C4-2B (cell line): ENCODE measurements around the gene PDE5A.

Source experiments
- H3K27ac ChIP-seq: fragments of 450-650 bp; 2 replicates; pipeline ENCODE4 v1.5.1; 2017
- ZFX ChIP-seq: fragments of 450-650 bp; IDR thresholded peaks from 2 replicates; pipeline ENCODE4 v1.6.1; 2017
- TF ChIP-seq, protein P1 (sequence below): fragments of 450-650 bp; conservative IDR thresholded peaks from 2 replicates; pipeline ENCODE4 v1.5.1; 2017; ENCODE audit warnings: mild to moderate bottlenecking

The PDE5A gene

DNA sequence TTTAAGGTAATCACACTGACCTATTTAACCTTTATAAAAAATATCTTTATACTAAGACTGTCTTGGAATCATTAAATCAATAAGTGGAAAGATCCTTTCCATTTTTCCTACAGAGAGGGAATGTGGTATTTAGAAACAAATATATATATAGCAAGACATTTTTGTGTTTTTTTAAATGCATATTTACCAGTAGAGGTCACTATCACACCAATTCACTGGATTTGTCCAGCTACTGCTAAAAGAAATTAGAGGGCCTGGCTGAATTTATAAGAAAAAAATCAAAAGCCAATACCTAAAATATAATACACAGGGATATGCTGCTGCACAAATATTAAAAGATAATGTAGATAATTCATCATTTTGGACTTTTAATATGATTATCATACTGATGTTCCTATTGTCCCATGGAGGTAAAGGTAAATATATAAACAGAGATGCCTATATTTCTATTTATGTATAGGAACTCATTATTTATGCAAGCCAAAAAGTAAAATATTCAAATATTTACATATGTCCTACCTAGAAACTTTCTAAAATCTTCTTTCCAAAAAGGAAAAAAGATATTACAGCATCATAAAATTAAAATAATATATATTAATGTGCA is 69.5 kb downstream of the PDE5A start:
- H3K27ac ChIP-seq = no peak overlapping the region
- no peak for TF ChIP-seq ZFX
- TF ChIP-seq, protein P1, sequence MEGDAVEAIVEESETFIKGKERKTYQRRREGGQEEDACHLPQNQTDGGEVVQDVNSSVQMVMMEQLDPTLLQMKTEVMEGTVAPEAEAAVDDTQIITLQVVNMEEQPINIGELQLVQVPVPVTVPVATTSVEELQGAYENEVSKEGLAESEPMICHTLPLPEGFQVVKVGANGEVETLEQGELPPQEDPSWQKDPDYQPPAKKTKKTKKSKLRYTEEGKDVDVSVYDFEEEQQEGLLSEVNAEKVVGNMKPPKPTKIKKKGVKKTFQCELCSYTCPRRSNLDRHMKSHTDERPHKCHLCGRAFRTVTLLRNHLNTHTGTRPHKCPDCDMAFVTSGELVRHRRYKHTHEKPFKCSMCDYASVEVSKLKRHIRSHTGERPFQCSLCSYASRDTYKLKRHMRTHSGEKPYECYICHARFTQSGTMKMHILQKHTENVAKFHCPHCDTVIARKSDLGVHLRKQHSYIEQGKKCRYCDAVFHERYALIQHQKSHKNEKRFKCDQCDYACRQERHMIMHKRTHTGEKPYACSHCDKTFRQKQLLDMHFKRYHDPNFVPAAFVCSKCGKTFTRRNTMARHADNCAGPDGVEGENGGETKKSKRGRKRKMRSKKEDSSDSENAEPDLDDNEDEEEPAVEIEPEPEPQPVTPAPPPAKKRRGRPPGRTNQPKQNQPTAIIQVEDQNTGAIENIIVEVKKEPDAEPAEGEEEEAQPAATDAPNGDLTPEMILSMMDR = peak; percentile 69

DNA sequence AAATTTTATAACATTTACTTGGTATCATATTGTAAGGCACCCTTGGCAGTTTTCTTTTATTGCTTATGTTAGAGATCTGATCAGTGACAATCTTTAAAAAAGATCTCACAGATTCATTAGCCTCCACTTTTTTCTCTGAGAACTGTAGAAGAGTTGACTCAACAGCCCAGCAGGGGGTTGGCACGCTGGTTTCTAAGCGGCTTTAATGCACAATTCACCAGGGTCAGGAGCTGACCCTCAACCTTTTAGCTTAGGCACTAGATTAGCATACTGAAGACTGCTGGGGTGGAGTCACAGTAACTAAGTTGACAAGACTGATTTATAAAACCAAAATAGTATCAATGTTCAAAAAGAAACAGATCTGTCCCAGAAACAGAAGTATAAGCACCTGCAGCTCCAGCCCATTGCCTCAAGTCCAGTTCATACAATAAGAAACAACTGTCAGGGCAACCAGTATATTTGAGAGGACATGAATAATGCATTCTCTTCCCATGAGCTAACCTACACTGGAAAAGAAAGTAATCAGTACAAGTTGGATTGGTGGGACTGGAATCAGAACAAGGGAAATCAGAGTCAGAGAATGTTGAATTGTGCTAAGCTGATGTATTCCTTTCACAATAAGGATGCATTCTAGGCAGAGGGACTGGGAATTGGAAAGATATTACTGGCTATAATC is 77.6 kb downstream of the PDE5A start:
- no peak for TF ChIP-seq ZFX
- TF ChIP-seq, protein P1 = no peak
- no peak overlapping the region for H3K27ac ChIP-seq

- TF ChIP-seq ZFX = no peak
- TF ChIP-seq, protein P1 = no peak
- H3K27ac ChIP-seq = no peak overlapping the region
Observed at GRCh38 chr4:119549639-119550038, 79.0 kb downstream of the PDE5A start.

DNA sequence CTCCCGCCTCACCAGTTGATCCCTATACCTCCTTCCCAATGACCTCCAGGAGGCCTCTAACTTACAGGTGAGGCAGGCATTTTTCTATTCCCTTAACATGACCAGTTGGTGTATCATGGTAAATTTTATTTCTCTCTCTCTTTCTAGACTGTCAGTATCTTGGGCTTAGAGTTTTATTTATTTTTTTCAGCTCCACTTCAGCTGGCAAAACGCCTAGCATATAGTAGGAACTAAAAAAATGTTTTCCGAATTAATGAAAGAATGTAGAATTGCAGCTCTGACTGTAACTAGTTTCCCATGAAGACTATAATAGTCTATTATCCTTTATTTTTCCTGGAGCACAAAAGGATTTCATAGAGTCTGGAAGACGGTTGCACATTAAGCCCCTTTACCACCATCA is 84.8 kb downstream of the PDE5A start:
- TF ChIP-seq ZFX = no peak
- TF ChIP-seq, protein P1 = no peak
- no peak overlapping the region for H3K27ac ChIP-seq

DNA sequence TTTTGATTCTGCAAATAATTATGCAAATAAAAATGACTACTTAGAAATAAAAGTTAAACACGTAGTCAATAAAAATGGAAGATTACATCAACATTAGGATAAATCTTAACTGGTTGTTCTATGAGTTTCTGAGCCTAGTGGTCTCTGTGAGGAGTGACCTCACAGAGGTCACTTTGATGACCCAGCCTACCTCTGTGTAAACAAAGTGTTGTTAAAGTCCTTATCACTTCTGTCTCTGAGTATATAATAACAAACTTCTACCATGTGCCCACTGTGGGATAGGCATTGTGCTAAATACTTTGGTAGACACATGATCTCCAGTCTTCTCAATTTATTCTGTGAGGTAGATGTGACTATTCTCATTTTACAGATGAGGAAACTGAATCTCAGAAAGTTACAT is 85.4 kb downstream of the PDE5A start:
- TF ChIP-seq ZFX = no peak
- TF ChIP-seq, protein P1 = no peak
- H3K27ac ChIP-seq = no peak overlapping the region

DNA sequence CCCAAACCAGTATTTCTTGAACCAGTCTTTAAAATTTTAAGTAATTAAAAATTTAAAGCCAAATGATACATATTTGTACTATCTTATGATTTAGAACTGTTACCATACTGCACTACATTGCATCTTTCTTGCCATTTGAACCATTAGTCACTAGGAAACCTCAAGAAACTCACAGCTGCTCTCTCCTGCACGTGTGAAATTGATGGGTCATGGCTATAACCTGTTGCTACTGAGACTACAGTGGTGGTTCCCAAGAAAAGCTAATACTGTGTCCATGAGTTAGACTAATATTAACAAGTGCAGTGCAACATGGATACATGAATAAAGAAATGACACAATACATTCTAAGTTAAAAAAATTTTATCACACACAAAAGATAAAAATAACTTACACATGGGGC is 88.4 kb downstream of the PDE5A start:
- TF ChIP-seq ZFX = no peak
- TF ChIP-seq, protein P1 = no peak
- no peak overlapping the region for H3K27ac ChIP-seq

DNA sequence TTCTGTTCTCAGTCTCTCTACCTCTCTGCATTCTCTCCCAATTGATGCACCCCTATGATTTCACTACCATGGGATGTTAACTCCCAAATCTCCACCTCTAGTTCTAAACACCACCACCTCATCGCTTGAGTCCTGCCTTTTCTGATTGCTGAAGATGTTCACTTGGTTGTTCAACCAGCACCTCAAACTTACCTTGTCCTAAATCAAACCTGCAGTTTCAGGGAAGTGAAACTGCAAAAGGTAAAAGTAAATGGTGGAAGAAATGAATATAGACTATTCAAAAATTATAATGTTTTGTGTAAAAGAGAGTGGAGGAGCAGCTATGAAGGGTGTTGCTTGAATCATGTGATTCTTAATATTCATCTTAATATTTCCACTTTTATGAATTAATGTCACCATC is 91.0 kb downstream of the PDE5A start:
- TF ChIP-seq, protein P1 = no peak
- no peak for TF ChIP-seq ZFX
- no peak overlapping the region for H3K27ac ChIP-seq
